Kidney glomerular epithelial cell (primary cell): Measurements from ENCODE around the gene HIF1AN.
"Not testable (repeated sequence)": the region's sequence is repeated elsewhere in the genome, so short reads cannot be mapped to it uniquely, and the experiment has no call there.

Experiments used
- DNase-seq: peaks from one replicate; lab custom pipeline; 2025; lab: John Stamatoyannopoulos, UW

HIF1AN gene

GRCh38 chr10:100567249-100567648, 31.5 kb downstream of the HIF1AN start:
- no peak for DNase-seq

GRCh38 chr10:100567826-100568225, 32.1 kb downstream of the HIF1AN start:
- DNase-seq: no peak

- DNase-seq: no peak
These were observed 33.2 kb downstream of the HIF1AN start for GRCh38 chr10:100568912-100569311.

- no peak for DNase-seq
These were observed 34.1 kb downstream of the HIF1AN start for GRCh38 chr10:100569687-100570481.

GRCh38 chr10:100570506-100570905, 34.8 kb downstream of the HIF1AN start:
- DNase-seq: no peak

- no peak for DNase-seq
These were observed 35.5 kb downstream of the HIF1AN start for GRCh38 chr10:100571084-100571856.

- not testable (repeated sequence) for DNase-seq
These were observed 39.4 kb downstream of the HIF1AN start for GRCh38 chr10:100575146-100575545.

- no peak for DNase-seq
These were observed 40.0 kb downstream of the HIF1AN start for GRCh38 chr10:100575585-100576281.

- no peak for DNase-seq
These were observed 40.5 kb downstream of the HIF1AN start for GRCh38 chr10:100576282-100576635.

- no peak for DNase-seq
These were observed 43.7 kb downstream of the HIF1AN start for GRCh38 chr10:100579261-100580090.

- no peak for DNase-seq
These were observed 51.2 kb downstream of the HIF1AN start for GRCh38 chr10:100586959-100587358.

GRCh38 chr10:100598166-100598565, 62.4 kb downstream of the HIF1AN start:
- no peak for DNase-seq

- DNase-seq: peak; percentile 19
These were observed 64.5 kb downstream of the HIF1AN start for GRCh38 chr10:100600218-100600617.

GRCh38 chr10:100607439-100607838, 71.7 kb downstream of the HIF1AN start:
- no peak for DNase-seq
